Measurements from ENCODE around the gene OBP2B.
"Not testable (repeated sequence)": the region's sequence is repeated elsewhere in the genome, so short reads cannot be mapped to it uniquely, and the experiment has no call there.

Gene OBP2B

DNA sequence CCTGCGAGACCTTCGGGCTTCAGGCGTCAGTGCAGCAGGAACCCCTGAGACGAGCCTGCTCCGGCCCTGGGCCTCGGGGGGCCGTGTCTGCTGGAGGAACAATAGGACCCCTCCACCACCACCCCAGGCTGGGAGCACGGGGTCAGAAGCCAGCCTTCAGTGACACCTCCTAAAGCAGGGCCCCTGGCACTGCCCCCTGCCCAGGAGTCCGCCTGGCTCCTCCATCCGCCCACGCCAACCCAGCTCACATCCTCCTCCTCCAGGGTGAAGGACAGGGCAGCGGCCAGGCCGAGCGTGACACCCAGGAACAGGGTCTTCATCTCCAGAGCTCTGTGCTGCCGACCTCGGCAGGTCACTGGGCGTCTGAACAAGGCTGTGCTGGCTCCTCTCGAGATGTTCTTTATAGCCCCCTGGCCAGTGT is at the start of gene OBP2B:
Gene OBP2B, minus strand, starts transcription at position 371 of the 421 bp plus-strand sequence. Its CDS starts 51 bp downstream, at position 320.
- not testable (repeated sequence) for DNase-seq

GRCh38 chr9:133258061-133259015 is 49.3 kb upstream of the OBP2B start:
- DNase-seq = no peak

DNA sequence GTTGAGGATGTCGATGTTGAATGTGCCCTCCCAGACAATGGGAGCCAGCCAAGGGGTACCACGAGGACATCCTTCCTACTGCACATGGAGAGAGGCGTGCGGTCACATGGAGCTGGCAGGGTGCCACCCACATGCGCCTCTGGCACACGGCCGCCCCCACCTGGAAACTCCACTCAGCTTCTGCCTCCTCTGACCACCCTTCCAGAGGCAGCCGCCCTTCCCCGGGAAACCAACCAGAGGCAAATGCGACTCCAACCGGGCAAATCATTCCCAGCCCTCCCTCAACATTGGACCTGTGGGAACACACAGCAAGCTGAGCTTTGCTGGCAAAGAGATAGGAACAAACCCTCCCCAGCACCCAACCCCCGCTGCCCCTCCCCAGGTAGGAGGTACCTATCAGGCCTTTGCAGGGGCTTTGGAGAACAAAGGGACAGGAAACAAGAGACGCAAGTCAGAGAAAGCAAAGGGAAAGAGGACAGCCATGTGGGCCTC is 48.5 kb upstream of the OBP2B start:
- DNase-seq = no peak

- no peak for DNase-seq
Measured at GRCh38 chr9:133256686-133257091, 47.6 kb upstream of the OBP2B start.

- DNase-seq = no peak
Measured at GRCh38 chr9:133256136-133256461, 47.0 kb upstream of the OBP2B start.

DNA sequence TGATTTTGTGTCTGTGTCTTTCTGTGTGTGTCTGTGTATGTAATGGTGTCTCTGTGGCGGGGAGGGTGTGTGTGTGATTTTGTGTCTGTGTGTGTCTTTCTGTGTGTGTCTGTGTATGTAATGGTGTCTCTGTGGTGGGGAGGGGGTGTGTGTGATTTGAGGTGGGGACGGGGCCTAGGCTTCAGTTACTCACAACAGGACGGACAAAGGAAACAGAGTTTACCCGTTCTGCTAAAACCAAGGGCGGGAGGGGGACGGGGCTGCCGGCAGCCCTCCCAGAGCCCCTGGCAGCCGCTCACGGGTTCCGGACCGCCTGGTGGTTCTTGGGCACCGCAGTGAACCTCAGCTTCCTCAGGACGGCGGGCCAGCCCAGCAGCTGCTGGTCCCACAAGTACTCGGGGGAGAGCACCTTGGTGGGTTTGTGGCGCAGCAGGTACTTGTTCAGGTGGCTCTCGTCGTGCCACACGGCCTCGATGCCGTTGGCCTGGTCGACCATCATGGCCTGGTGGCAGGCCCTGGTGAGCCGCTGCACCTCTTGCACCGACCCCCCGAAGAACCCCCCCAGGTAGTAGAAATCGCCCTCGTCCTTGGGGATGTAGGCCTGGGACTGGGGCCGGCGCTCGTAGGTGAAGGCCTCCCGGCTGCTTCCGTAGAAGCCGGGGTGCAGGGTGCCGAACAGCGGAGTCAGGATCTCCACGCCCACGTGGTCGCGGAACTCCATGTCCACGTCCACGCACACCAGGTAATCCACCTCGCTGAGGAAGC is 46.5 kb upstream of the OBP2B start:
- no peak for DNase-seq

DNA sequence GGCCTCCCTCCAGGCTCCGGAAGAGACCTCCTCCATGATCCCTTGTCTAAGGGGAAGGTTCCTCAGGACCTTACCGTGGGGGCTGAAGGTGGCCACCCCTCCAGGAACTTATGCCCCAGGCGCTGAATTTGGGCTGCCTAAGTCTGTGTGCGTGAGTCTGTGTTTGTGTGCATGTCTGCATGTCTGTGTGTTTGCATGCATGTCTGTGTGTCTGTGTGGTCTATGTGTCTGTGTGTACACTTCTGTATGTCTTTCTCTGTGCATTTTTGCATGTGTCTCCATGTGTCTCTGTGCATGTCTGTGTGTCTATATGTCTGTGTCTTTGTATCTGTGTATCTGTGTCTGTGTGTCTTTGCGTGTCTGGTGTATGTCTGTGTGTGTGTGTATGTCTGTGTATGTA is 45.4 kb upstream of the OBP2B start:
- no peak for DNase-seq

DNA sequence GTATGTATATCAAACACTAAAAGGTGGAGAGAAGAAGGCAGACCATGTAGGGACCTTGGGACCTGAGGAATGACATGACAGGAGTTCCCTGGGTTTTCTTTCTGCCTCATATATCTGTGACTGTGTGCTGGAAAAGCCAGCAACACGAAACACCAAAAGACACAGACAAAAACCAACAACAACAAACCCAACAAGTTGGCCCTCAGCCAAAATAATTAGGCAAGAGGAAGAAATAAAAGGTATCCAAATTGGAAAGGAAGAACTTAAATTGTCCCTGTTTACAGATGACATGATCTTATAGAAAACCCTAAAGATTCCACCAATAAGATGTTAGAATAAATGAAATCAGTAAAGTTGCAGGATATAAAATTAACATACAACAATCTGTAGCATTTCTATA is 44.2 kb upstream of the OBP2B start:
- DNase-seq = no peak

- DNase-seq = no peak
Measured at GRCh38 chr9:133252301-133253020, 43.4 kb upstream of the OBP2B start.

DNA sequence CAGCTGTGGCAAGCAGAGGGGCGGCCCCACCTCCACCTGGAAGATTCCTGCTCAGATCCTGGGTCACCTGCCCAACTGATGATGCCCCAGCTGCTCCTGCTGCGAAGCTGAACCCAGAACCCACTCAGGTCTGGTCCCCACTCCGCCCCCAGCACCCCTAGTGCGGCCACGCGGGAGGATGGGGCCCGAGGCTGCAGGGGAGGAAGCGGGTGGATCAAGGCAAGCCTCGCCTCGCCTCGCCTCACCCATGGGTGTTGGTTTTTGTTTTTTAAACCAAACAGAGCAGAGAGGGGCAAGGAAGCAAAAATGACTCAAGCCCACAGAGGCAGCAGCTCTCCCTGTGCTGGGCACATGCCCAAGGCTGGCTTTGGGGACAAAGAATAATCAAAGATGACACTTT is 42.7 kb upstream of the OBP2B start:
- DNase-seq = no peak

- not testable (repeated sequence) for DNase-seq
Measured at GRCh38 chr9:133251221-133251620, 42.2 kb upstream of the OBP2B start.

DNA sequence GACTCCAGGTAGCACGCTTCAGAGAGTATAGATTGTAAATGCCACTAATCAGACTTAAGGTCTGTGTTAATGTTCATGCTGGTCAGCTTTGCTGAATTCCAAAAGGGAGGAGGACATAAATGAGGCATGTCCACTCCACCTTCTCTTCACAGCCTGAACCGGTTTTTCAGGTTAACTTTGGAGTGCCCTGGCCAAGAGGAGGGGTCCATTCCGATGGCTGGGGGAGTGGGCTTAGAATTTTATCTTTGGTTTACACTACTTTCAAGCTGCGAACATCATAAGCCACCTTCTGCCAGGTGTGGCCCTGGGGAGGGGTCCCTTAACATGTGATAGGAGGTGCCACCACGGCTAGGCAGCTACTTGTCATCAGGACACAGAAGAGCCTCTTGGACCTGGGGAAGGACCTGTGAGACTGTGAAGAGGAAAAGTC is 41.7 kb upstream of the OBP2B start:
- DNase-seq = no peak

DNA sequence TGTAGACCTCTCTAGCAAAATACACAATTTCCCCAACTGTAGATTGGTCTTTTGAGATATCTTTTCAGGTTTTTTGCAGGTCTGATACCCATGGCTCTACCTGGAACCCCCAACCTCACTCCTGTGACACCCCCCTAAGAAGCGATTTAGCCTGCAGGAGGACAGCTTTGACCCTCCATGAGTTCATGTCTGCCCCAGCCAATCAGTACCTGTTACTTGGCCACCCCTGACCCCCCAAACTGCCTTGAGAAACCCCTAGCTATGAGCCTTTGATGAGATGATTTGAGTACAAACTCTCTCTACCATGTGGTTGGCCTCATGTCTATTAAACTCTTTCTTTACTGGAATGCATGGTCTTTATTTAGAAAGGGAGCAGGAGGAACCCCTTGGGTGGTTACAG is 40.3 kb upstream of the OBP2B start:
- DNase-seq = no peak

DNA sequence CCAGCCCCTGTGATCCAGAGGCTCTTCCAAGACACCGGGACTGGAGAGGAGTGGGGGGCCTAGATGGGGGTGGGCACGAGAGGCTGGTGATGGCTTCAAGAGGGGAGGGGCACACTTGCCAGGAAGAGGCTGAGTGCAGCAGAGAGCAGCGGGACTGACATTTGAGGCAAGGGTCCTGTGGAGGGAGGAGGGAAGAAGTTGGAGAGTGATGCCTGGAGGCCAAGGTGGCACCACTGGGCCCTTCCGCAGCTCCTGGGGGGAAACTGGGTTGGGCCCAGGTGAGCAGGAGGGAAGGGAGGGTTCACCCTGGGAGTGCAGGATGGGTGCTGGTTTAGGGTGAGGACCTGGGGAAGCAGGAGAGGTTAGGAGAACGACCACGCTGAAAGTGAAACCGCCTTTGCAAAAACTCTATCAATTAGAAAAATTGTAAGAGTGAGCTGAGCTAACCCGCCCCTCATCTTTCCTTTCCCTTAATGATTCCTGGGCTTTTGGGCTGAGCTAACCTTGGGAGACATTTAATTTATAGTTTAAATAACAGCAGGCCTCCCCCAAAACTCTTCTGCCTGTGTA is 39.8 kb upstream of the OBP2B start:
- DNase-seq = no peak

- DNase-seq = no peak
Measured at GRCh38 chr9:133247632-133248031, 38.6 kb upstream of the OBP2B start.

DNA sequence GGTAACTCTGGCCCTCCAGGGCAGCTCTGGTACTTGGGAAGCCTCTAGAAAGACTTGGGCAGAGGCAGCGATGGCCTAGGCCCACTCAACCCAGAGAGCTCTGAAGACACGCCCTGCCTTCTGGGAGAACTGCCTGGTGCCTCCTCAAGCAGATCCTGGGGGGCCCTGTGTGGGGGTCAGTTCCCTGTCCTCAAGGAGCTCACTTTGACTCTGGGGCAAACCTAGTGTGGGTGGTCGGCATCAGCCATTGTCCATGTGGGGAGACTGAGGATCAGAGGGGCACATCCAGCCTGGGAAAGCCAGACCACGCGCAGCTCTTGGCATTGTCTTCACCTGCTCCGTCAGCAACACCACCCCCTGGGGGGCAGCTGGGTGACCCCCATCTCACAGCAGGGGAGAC is 37.9 kb upstream of the OBP2B start:
- DNase-seq = no peak

- DNase-seq = no peak
Measured at GRCh38 chr9:133246562-133246961, 37.5 kb upstream of the OBP2B start.

- DNase-seq = no peak
Measured at GRCh38 chr9:133242991-133243390, 33.9 kb upstream of the OBP2B start.

GRCh38 chr9:133242241-133242640 is 33.2 kb upstream of the OBP2B start:
- DNase-seq = no peak

- no peak for DNase-seq
Measured at GRCh38 chr9:133239533-133240090, 30.6 kb upstream of the OBP2B start.

- DNase-seq = peak; percentile 9 to 66
Measured at GRCh38 chr9:133238851-133239532, 29.9 kb upstream of the OBP2B start.

Measured in bone marrow (tissue), 2 donors.